ENCODE measurements around the gene PCMTD2. TPM values are rescaled to one million over a fixed set of nuclear protein-coding genes. Genes with fewer than 3 reads are reported as not detected.
"Not testable (repeated sequence)": the region's sequence is repeated elsewhere in the genome, so short reads cannot be mapped to it uniquely, and the experiment has no call there.

PCMTD2 gene
- total RNA-seq, 1 donor = 59.4 TPM

DNA sequence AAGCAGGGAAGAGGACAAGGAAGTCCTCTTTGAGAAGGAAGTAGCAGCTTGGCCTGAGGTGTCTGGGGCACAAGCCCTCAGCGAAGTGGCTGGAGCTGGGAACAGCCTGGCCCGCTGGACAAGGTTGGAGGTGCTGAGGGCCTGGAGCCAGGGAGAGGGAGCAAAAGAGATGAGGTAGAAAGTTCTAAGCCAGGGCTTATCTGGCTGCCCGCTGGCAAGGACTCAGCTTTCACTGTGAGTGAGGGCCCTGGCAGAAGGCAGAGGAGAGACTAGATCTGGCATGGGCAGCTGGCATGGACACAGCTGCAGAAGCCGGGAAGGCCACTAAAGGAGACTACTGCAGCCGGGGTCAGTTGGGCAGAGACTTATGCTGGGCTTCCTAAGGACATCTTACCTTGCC is 21.8 kb upstream of the PCMTD2 start:
- no peaks in the 10 kb centered on the region for H3K36me3 ChIP-seq (ENCODE audit: insufficient read depth, low read length)
- no peak overlapping the region for H2AFZ ChIP-seq (ENCODE audit: low read length)
- no peak overlapping the region for H3K4me2 ChIP-seq (ENCODE audit: insufficient read depth, low read length)
- H3K4me1 ChIP-seq (ENCODE audit: insufficient read depth, low read length) = no peaks in the 10 kb centered on the region
- TF ChIP-seq, protein P1, sequence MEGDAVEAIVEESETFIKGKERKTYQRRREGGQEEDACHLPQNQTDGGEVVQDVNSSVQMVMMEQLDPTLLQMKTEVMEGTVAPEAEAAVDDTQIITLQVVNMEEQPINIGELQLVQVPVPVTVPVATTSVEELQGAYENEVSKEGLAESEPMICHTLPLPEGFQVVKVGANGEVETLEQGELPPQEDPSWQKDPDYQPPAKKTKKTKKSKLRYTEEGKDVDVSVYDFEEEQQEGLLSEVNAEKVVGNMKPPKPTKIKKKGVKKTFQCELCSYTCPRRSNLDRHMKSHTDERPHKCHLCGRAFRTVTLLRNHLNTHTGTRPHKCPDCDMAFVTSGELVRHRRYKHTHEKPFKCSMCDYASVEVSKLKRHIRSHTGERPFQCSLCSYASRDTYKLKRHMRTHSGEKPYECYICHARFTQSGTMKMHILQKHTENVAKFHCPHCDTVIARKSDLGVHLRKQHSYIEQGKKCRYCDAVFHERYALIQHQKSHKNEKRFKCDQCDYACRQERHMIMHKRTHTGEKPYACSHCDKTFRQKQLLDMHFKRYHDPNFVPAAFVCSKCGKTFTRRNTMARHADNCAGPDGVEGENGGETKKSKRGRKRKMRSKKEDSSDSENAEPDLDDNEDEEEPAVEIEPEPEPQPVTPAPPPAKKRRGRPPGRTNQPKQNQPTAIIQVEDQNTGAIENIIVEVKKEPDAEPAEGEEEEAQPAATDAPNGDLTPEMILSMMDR (IDR thresholded peaks at IDR 0.05; ENCODE audit: extremely low read depth, low read depth, low read length) = no peak
- peaks cover 2% of the 10 kb centered on the region for H3K27me3 ChIP-seq (ENCODE audit: insufficient read depth, low read length)
- H3K9me3 ChIP-seq (ENCODE audit: low read depth, low read length) = no peaks in the 10 kb centered on the region
- H3K27ac ChIP-seq (ENCODE audit: low read depth, low read length) = no peak overlapping the region
- H4K20me1 ChIP-seq (ENCODE audit: insufficient read depth, low read length) = no peaks in the 10 kb centered on the region
- no peaks in the 10 kb centered on the region for H3K79me2 ChIP-seq (ENCODE audit: insufficient read depth, low read length)
- no peak for DNase-seq (ENCODE audit: insufficient read length, low spot score, missing footprints)
- no peak overlapping the region for H3K4me3 ChIP-seq (ENCODE audit: insufficient read depth, low read length)

DNA sequence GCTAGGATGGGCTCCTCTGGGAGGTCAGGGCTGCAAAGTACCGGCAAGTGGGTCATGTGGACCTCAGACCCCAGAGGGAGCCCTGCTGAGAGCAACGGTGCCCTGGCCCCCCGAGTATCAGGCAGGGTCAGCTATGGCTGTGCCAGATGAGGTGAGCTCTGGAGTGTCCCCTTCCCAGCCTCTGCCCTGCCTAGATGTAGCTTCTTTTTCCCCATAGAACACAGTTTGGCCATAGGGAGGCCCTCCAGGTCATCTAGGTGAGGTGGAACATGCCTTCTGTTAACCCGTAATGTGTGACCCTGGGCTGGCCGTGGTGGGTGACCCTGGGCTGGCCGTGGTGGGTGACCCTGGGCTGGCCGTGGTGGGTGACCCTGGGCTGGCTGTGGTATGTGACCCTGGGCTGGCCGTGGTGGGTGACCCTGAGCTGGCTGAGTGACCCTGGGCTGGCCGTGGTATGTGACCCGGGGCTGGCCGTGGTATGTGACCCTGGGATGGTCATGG is 21.2 kb upstream of the PCMTD2 start:
- no peaks in the 10 kb centered on the region for H4K20me1 ChIP-seq (ENCODE audit: insufficient read depth, low read length)
- no peaks in the 10 kb centered on the region for H3K9me3 ChIP-seq (ENCODE audit: low read depth, low read length)
- no peak overlapping the region for H3K4me2 ChIP-seq (ENCODE audit: insufficient read depth, low read length)
- no peak overlapping the region for H3K4me3 ChIP-seq (ENCODE audit: insufficient read depth, low read length)
- H3K27ac ChIP-seq (ENCODE audit: low read depth, low read length) = no peak overlapping the region
- no peak overlapping the region for H2AFZ ChIP-seq (ENCODE audit: low read length)
- no peak for DNase-seq (ENCODE audit: insufficient read length, low spot score, missing footprints)
- H3K79me2 ChIP-seq (ENCODE audit: insufficient read depth, low read length) = no peaks in the 10 kb centered on the region
- H3K27me3 ChIP-seq (ENCODE audit: insufficient read depth, low read length) = no peaks in the 10 kb centered on the region
- H3K4me1 ChIP-seq (ENCODE audit: insufficient read depth, low read length) = no peaks in the 10 kb centered on the region
- TF ChIP-seq, protein P1 (IDR thresholded peaks at IDR 0.05; ENCODE audit: extremely low read depth, low read depth, low read length) = no peak
- no peaks in the 10 kb centered on the region for H3K36me3 ChIP-seq (ENCODE audit: insufficient read depth, low read length)

DNA sequence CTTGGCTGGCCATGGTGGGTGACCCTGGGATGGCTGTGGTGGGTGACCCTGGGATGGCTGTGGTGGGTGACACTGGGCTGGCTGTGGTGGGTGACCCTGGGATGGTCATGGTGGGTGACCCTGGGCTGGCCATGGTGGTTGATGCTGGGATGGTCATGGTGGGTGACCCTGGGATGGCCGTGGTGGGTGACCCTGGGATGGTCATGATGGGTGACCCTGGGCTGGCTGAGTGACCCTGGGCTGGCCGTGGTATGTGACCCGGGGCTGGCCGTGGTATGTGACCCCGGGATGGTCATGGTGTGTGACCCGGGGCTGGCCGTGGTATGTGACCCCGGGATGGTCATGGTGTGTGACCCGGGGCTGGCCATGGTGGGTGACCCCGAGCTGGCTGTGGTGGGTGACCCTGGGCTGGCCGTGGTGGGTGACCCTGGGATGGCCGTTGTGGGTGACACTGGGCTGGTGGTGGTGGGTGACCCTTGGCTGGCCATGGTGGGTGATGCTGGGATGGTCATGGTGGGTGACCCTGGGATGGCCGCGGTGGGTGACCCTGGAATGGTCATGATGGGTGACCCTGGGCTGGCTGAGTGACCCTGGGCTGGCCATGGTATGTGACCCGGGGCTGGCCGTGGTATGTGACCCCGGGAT is 20.5 kb upstream of the PCMTD2 start:
- H3K27ac ChIP-seq (ENCODE audit: low read depth, low read length); H4K20me1 ChIP-seq (ENCODE audit: insufficient read depth, low read length); H3K79me2 ChIP-seq (ENCODE audit: insufficient read depth, low read length); H2AFZ ChIP-seq (ENCODE audit: low read length); H3K36me3 ChIP-seq (ENCODE audit: insufficient read depth, low read length); DNase-seq (ENCODE audit: insufficient read length, low spot score, missing footprints); H3K4me1 ChIP-seq (ENCODE audit: insufficient read depth, low read length); H3K4me2 ChIP-seq (ENCODE audit: insufficient read depth, low read length); H3K4me3 ChIP-seq (ENCODE audit: insufficient read depth, low read length); H3K9me3 ChIP-seq (ENCODE audit: low read depth, low read length); H3K27me3 ChIP-seq (ENCODE audit: insufficient read depth, low read length): not testable (repeated sequence)

DNA sequence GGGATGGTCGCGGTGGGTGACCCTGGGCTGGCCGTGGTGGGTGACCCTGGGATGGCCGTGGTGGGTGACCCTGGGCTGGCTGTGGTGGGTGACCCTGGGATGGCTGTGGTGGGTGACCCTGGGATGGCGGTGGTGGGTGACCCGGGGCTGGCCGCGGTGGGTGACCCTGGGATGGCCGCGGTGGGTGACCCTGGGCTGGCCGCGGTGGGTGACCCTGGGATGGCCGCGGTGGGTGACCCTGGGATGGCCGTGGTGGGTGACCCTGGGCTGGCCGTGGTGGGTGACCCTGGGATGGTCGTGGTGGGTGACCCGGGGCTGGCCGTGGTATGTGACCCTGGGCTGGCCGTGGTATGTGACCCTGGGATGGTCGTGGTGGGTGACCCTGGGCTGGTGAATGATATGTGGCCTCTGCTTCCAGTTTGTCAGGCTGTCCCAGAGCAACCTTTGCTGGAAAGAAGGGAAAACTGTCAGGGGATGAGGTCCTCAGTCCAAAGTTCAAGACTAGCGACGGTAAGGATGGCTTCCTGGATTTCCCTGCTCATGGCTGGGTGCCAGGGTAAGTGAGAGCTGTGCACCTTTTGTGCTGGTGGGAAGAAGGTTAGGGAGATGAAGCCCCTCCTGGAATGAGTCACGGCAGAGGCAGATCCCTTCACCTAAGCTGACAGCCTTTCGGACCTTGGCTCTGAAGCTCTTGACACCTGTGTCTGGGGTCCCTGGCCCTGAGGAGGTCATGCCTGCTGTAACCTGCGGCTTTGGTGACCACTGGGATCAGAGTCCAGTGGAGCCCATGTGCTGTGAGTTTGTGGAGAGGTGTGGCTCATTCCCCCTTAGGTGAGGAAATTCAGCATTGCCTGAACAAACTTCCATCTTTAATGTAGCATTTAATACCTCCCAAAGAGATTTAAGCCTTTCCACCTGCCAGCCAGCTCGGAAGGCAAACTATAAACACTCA is 19.1 kb upstream of the PCMTD2 start:
- TF ChIP-seq, protein P1 (IDR thresholded peaks at IDR 0.05; ENCODE audit: extremely low read depth, low read depth, low read length) = no peak
- Histone ChIP-seq H3K27ac (ENCODE audit: low read depth, low read length) (no peak overlapping the region), H3K27me3 (ENCODE audit: insufficient read depth, low read length) (no peaks in the 10 kb centered on the region), H2AFZ (ENCODE audit: low read length) (no peak overlapping the region), H3K4me1 (ENCODE audit: insufficient read depth, low read length) (no peaks in the 10 kb centered on the region), H3K36me3 (ENCODE audit: insufficient read depth, low read length) (no peaks in the 10 kb centered on the region), H3K4me3 (ENCODE audit: insufficient read depth, low read length) (no peak overlapping the region), H3K79me2 (ENCODE audit: insufficient read depth, low read length) (no peaks in the 10 kb centered on the region), H3K9me3 (ENCODE audit: low read depth, low read length) (no peaks in the 10 kb centered on the region), H3K4me2 (ENCODE audit: insufficient read depth, low read length) (no peak overlapping the region), H4K20me1 (ENCODE audit: insufficient read depth, low read length) (no peaks in the 10 kb centered on the region)
- DNase-seq (ENCODE audit: insufficient read length, low spot score, missing footprints) = no peak

All from osteoblast (primary cell).